GM23338 (cell line): ENCODE results near the gene NPVF. TPM values are rescaled to one million over a fixed set of nuclear protein-coding genes. Genes with fewer than 3 reads are reported as not detected.

Source experiments
- ATAC-seq: fragments of 200-7000 bp; cut with Tn5 transposase; 3 replicates; pipeline ENCODE4 v1.9.1; 2020
- DNase-seq: peaks from one replicate; pipeline ENCODE4 v3.0.0-alpha.2; 2015; ENCODE audit warnings: low spot score
- H2AFZ ChIP-seq: fragments of 200-600 bp; sonication (generic); 2 replicates; pipeline ENCODE4 v1.8.0; 2016; ENCODE audit warnings: antibody characterized with exemption, mild to moderate bottlenecking, moderate library complexity
- H3F3A ChIP-seq: fragments of 200-600 bp; sonication (generic); replicated peaks from 2 replicates; pipeline ENCODE4 v1.8.0; 2017; ENCODE audit warnings: antibody characterized with exemption, mixed run types, low read depth
- H3K27ac ChIP-seq: fragments of 200-600 bp; sonication (generic); 2 replicates; pipeline ENCODE4 v1.6.1; 2016; ENCODE audit warnings: low read depth
- H3K27me3 ChIP-seq: fragments of 200-600 bp; sonication (generic); 2 replicates; pipeline ENCODE4 v1.8.0; 2016; ENCODE audit warnings: mild to moderate bottlenecking, mixed run types, moderate library complexity; ENCODE audit not compliant: insufficient read depth
- H3K36me3 ChIP-seq: fragments of 200-600 bp; sonication (generic); 2 replicates; pipeline ENCODE4 v1.8.0; 2016; ENCODE audit warnings: mild to moderate bottlenecking; ENCODE audit not compliant: insufficient read depth
- H3K4me1 ChIP-seq: fragments of 200-600 bp; sonication (generic); 2 replicates; pipeline ENCODE4 v1.8.0; 2016; ENCODE audit warnings: mild to moderate bottlenecking, moderate library complexity; ENCODE audit not compliant: insufficient read depth
- H3K4me2 ChIP-seq: fragments of 200-600 bp; sonication (generic); 2 replicates; pipeline ENCODE4 v1.7.1; 2017; ENCODE audit warnings: mixed run types
- H3K4me3 ChIP-seq: fragments of 200-600 bp; sonication (generic); 2 replicates; pipeline ENCODE4 v1.6.1; 2016; ENCODE audit warnings: mixed run types
- H3K79me2 ChIP-seq: fragments of 200-600 bp; sonication (generic); replicated peaks from 2 replicates; pipeline ENCODE4 v1.8.0; 2017; ENCODE audit warnings: mild to moderate bottlenecking; ENCODE audit not compliant: insufficient read depth
- H3K9me2 ChIP-seq: fragments of 200-600 bp; sonication (generic); 2 replicates; pipeline ENCODE4 v1.8.0; 2017; ENCODE audit not compliant: insufficient read depth
- H4K20me1 ChIP-seq: fragments of 200-600 bp; sonication (generic); replicated peaks from 2 replicates; pipeline ENCODE4 v1.8.0; 2017; ENCODE audit warnings: mild to moderate bottlenecking; ENCODE audit not compliant: insufficient read depth
- H3K27ac Mint-ChIP-seq: 2 replicates; pipeline ENCODE4 v1.8.0; 2020; ENCODE audit warnings: inconsistent platforms, mild to moderate bottlenecking, moderate library complexity, mixed read lengths
- H3K27me3 Mint-ChIP-seq: 3 replicates; pipeline ENCODE4 v1.8.0; 2022; ENCODE audit warnings: low read depth, mild to moderate bottlenecking, moderate library complexity, mixed read lengths, inconsistent platforms; ENCODE audit not compliant: insufficient read depth, poor library complexity
- H3K36me3 Mint-ChIP-seq: 3 replicates; pipeline ENCODE4 v1.8.0; 2021; ENCODE audit warnings: low read depth, mild to moderate bottlenecking, inconsistent platforms, moderate library complexity, mixed read lengths
- H3K4me1 Mint-ChIP-seq: 3 replicates; pipeline ENCODE4 v1.8.0; 2020; ENCODE audit warnings: mild to moderate bottlenecking, inconsistent platforms, mixed read lengths
- H3K4me3 Mint-ChIP-seq: 3 replicates; pipeline ENCODE4 v1.8.0; 2021; ENCODE audit warnings: moderate library complexity, mild to moderate bottlenecking, inconsistent platforms, mixed read lengths
- H3K9me3 Mint-ChIP-seq: 3 replicates; pipeline ENCODE4 v1.8.0; 2020; ENCODE audit warnings: moderate library complexity, mild to moderate bottlenecking, inconsistent platforms, mixed read lengths
- CREB1 ChIP-seq: fragments of 250-450 bp; sonication (Bioruptor Pico); IDR thresholded peaks from 2 replicates; pipeline ENCODE4 v1.5.0; 2020; ENCODE audit warnings: low read depth, mild to moderate bottlenecking, moderate library complexity
- EZH2phosphoT487 ChIP-seq: fragments of 200-600 bp; sonication (generic); IDR thresholded peaks from one replicate; pipeline ENCODE4 v1.8.1; 2018; ENCODE audit warnings: antibody characterized with exemption; ENCODE audit not compliant: unreplicated experiment
- JUNB ChIP-seq: IDR thresholded peaks from one replicate; pipeline ENCODE4 v1.6.1; 2016; ENCODE audit warnings: antibody characterized with exemption; ENCODE audit not compliant: unreplicated experiment
- STAT1 ChIP-seq: IDR thresholded peaks from one replicate; pipeline ENCODE4 v1.6.1; 2016; ENCODE audit warnings: antibody characterized with exemption; ENCODE audit not compliant: unreplicated experiment
- ZNF114 ChIP-seq: fragments of 250-450 bp; sonication (Bioruptor Pico); IDR thresholded peaks from 2 replicates; pipeline ENCODE4 v1.5.0; 2020; ENCODE audit warnings: mild to moderate bottlenecking, moderate library complexity
- polyA plus RNA-seq: library from polyadenylated mRNA; unstranded; fragments of >200 nt; fragmentation: Nextera tagmentation; extraction: Ambion mirVana; gene quantifications from 2 replicates; pipeline ENCODE4 v1.2.1, GENCODE V29; 2016
- total RNA-seq: library from RNA; depleted of rRNA; stranded (reverse); fragments of >200 nt; shearing (Covaris generic); gene quantifications from 2 replicates; pipeline ENCODE4 v1.2.3, GENCODE V29; 2014
- TF ChIP-seq, protein P1 (sequence below): fragments of 250-450 bp; sonication (Bioruptor Pico); IDR thresholded peaks from 2 replicates; pipeline ENCODE4 v1.5.0; 2020; ENCODE audit warnings: mild to moderate bottlenecking, moderate library complexity
- TF ChIP-seq, protein P2 (sequence below): IDR thresholded peaks from one replicate; pipeline ENCODE4 v1.6.1; 2018; ENCODE audit warnings: antibody characterized with exemption; ENCODE audit not compliant: unreplicated experiment

The NPVF gene
- total and polyA plus RNA-seq, 2 experiments from 2014 or later = not detected

DNA sequence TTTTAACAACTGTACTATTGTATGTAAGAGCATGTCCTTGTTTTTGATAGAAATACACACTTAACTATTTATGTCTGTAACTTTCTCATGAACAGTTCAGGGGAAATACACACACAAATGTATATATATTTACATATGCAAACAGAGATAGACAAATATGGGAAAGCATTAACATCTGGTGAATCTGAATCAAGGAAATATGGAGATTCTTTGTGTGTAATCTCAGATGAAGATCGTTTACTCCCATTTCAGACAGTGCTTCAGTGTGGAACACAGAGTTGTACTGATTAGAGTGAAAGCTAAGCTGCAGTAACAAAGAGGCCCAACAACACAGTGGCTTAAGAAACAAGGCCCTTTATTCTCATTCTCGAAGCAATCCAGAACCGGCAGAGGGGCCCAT, 26.3 kb upstream of the NPVF start:
- no peak for DNase-seq

DNA sequence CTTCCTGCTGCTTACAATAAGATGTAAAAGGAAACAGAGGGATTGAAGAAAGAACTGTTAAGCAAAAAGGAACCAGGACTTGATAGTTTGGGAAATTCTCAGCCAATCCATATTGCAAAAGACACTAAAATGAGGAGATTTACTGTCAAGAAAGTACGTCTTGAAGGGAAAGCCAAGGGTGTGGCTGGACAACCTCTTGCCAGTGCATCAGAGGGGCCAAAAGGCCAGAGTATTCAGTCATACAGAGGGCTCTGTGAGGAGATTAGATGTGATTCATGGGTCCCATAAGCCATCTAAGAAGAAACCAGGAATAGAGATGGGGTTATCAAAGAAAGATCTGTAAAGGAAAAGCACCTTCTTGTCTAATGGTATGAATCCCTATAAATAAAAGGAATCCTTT, 25.4 kb upstream of the NPVF start:
- H3K4me1 Mint-ChIP-seq = peaks cover 2% of the 10 kb centered on the region; the same call in 1 of the 3 replicates
- DNase-seq = no peak
- H3K4me1 ChIP-seq = no peaks in the 10 kb centered on the region
- H3K4me3 Mint-ChIP-seq = no peak overlapping the region
- H2AFZ ChIP-seq = no peak overlapping the region
- no peaks in the 10 kb centered on the region for H3K79me2 ChIP-seq
- H3K36me3 ChIP-seq = no peaks in the 10 kb centered on the region
- no peak overlapping the region for H3K27ac ChIP-seq
- H3K9me3 Mint-ChIP-seq = no peaks in the 10 kb centered on the region
- H4K20me1 ChIP-seq = no peaks in the 10 kb centered on the region
- no peaks in the 10 kb centered on the region for H3F3A ChIP-seq
- peaks cover 5% of the 10 kb centered on the region; the same call in 1 of the 2 replicates for H3K9me2 ChIP-seq
- no peaks in the 10 kb centered on the region; the same call in 2 of the 3 replicates for H3K36me3 Mint-ChIP-seq
- TF ChIP-seq, protein P1, sequence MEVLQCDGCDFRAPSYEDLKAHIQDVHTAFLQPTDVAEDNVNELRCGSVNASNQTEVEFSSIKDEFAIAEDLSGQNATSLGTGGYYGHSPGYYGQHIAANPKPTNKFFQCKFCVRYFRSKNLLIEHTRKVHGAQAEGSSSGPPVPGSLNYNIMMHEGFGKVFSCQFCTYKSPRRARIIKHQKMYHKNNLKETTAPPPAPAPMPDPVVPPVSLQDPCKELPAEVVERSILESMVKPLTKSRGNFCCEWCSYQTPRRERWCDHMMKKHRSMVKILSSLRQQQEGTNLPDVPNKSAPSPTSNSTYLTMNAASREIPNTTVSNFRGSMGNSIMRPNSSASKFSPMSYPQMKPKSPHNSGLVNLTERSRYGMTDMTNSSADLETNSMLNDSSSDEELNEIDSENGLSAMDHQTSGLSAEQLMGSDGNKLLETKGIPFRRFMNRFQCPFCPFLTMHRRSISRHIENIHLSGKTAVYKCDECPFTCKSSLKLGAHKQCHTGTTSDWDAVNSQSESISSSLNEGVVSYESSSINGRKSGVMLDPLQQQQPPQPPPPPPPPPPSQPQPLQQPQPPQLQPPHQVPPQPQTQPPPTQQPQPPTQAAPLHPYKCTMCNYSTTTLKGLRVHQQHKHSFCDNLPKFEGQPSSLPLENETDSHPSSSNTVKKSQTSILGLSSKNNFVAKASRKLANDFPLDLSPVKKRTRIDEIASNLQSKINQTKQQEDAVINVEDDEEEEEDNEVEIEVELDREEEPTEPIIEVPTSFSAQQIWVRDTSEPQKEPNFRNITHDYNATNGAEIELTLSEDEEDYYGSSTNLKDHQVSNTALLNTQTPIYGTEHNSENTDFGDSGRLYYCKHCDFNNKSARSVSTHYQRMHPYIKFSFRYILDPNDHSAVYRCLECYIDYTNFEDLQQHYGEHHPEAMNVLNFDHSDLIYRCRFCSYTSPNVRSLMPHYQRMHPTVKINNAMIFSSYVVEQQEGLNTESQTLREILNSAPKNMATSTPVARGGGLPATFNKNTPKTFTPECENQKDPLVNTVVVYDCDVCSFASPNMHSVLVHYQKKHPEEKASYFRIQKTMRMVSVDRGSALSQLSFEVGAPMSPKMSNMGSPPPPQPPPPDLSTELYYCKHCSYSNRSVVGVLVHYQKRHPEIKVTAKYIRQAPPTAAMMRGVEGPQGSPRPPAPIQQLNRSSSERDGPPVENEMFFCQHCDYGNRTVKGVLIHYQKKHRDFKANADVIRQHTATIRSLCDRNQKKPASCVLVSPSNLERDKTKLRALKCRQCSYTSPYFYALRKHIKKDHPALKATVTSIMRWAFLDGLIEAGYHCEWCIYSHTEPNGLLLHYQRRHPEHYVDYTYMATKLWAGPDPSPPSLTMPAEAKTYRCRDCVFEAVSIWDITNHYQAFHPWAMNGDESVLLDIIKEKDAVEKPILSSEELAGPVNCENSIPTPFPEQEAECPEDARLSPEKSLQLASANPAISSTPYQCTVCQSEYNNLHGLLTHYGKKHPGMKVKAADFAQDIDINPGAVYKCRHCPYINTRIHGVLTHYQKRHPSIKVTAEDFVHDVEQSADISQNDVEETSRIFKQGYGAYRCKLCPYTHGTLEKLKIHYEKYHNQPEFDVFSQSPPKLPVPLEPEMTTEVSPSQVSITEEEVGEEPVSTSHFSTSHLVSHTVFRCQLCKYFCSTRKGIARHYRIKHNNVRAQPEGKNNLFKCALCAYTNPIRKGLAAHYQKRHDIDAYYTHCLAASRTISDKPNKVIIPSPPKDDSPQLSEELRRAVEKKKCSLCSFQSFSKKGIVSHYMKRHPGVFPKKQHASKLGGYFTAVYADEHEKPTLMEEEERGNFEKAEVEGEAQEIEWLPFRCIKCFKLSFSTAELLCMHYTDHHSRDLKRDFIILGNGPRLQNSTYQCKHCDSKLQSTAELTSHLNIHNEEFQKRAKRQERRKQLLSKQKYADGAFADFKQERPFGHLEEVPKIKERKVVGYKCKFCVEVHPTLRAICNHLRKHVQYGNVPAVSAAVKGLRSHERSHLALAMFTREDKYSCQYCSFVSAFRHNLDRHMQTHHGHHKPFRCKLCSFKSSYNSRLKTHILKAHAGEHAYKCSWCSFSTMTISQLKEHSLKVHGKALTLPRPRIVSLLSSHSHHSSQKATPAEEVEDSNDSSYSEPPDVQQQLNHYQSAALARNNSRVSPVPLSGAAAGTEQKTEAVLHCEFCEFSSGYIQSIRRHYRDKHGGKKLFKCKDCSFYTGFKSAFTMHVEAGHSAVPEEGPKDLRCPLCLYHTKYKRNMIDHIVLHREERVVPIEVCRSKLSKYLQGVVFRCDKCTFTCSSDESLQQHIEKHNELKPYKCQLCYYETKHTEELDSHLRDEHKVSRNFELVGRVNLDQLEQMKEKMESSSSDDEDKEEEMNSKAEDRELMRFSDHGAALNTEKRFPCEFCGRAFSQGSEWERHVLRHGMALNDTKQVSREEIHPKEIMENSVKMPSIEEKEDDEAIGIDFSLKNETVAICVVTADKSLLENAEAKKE (CRISPR knock-in tag) = no peak
- TF ChIP-seq ZNF114 (CRISPR knock-in tag) (no peak), EZH2phosphoT487 (no peak), CREB1 (CRISPR knock-in tag) (no peak)
- no peaks in the 10 kb centered on the region for H3K27me3 Mint-ChIP-seq
- H3K27me3 ChIP-seq = no peaks in the 10 kb centered on the region
- H3K4me3 ChIP-seq = no peak overlapping the region
- no peak overlapping the region for H3K27ac Mint-ChIP-seq
- no peak for ATAC-seq
- H3K4me2 ChIP-seq = no peak overlapping the region

More for the DNA sequence above, 26.3 kb upstream of the NPVF start:
- TF ChIP-seq EZH2phosphoT487 (no peak), JUNB (no peak), CREB1 (CRISPR knock-in tag) (no peak), ZNF114 (CRISPR knock-in tag) (no peak), STAT1 (no peak)
- TF ChIP-seq, protein P2, sequence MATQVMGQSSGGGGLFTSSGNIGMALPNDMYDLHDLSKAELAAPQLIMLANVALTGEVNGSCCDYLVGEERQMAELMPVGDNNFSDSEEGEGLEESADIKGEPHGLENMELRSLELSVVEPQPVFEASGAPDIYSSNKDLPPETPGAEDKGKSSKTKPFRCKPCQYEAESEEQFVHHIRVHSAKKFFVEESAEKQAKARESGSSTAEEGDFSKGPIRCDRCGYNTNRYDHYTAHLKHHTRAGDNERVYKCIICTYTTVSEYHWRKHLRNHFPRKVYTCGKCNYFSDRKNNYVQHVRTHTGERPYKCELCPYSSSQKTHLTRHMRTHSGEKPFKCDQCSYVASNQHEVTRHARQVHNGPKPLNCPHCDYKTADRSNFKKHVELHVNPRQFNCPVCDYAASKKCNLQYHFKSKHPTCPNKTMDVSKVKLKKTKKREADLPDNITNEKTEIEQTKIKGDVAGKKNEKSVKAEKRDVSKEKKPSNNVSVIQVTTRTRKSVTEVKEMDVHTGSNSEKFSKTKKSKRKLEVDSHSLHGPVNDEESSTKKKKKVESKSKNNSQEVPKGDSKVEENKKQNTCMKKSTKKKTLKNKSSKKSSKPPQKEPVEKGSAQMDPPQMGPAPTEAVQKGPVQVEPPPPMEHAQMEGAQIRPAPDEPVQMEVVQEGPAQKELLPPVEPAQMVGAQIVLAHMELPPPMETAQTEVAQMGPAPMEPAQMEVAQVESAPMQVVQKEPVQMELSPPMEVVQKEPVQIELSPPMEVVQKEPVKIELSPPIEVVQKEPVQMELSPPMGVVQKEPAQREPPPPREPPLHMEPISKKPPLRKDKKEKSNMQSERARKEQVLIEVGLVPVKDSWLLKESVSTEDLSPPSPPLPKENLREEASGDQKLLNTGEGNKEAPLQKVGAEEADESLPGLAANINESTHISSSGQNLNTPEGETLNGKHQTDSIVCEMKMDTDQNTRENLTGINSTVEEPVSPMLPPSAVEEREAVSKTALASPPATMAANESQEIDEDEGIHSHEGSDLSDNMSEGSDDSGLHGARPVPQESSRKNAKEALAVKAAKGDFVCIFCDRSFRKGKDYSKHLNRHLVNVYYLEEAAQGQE = no peak
- Mint-ChIP-seq H3K9me3 (no peaks in the 10 kb centered on the region), H3K27ac (no peak overlapping the region), H3K4me3 (no peak overlapping the region), H3K27me3 (no peaks in the 10 kb centered on the region), H3K36me3 (no peaks in the 10 kb centered on the region; the same call in 2 of the 3 replicates), H3K4me1 (peaks cover 2% of the 10 kb centered on the region; the same call in 1 of the 3 replicates)
- Histone ChIP-seq H3K27ac (no peak overlapping the region), H3K27me3 (no peaks in the 10 kb centered on the region), H3K79me2 (no peaks in the 10 kb centered on the region), H3K4me3 (no peak overlapping the region), H3K36me3 (no peaks in the 10 kb centered on the region), H3F3A (no peaks in the 10 kb centered on the region), H4K20me1 (no peaks in the 10 kb centered on the region), H3K4me2 (no peak overlapping the region), H2AFZ (no peak overlapping the region), H3K4me1 (no peaks in the 10 kb centered on the region), H3K9me2 (peaks cover 5% of the 10 kb centered on the region; the same call in 1 of the 2 replicates)
- no peak for ATAC-seq
